ENCODE data around the gene CEBPZOS. TPM values are rescaled to one million over a fixed set of nuclear protein-coding genes. Genes with fewer than 3 reads are reported as not detected.

Gene CEBPZOS
- total RNA-seq (2021; ENCODE audit: unreplicated experiment) (46.8 TPM), Bru-seq, nascent RNA (percentile 86 among the genes with signal in this experiment), BruChase-seq, experiment 1, labeled RNA remaining after a 6-hour chase (percentile 94 among the genes with signal in this experiment), BruChase-seq, experiment 2, labeled RNA remaining after a 2-hour chase (percentile 89 among the genes with signal in this experiment)
- polyA plus RNA-seq (2012): 21.6 and 37.0 TPM in 2 replicates
- long read RNA-seq, transcript CEBPZOS-204 (5 exons, 3,158 nt): major isoform, 9 of 34 reads
- long read RNA-seq, partial matches to known transcripts: 2 of 34 reads
- long read RNA-seq, other reads (novel, unspliced or antisense): 22 of 34 reads

GRCh38 chr2:37196320-37197195 lies at the start of gene CEBPZOS:
Gene CEBPZOS, plus strand, starts transcription at chr2:37196496. Its CDS starts 3,209 bp downstream, at chr2:37199705.
- CTCF ChIA-PET: no interaction called here
- H3K4me1 ChIP-seq (ENCODE audit: control insufficient read depth in 1 of 2, insufficient read depth in 2 of 2, low read length in 2 of 2): peaks cover 7 to 17% of the 10 kb centered on the region in 2 experiments; a peak in 3 of 4 replicates
- peak within 1 kb of the TSS; percentile 76 for H3K4me2 ChIP-seq (ENCODE audit: low read length)
- no peaks in the 10 kb centered on the region for H3K27me3 ChIP-seq (ENCODE audit: insufficient read depth, low read length)
- H3K9me3 ChIP-seq (ENCODE audit: control insufficient read depth in 1 of 2, insufficient read depth in 1 of 2, low read depth in 1 of 2, low read length in 2 of 2): no peaks in the 10 kb centered on the region
- H3K9me2 ChIP-seq (ENCODE audit: insufficient read depth): no peaks in the 10 kb centered on the region
- peak; percentile 62 for DNase-seq (ENCODE audit: low read depth, low spot score)
- POLR2A ChIA-PET: no interaction called here
- peaks cover 10% of the 10 kb centered on the region in 2 experiments; a peak in 3 of 4 replicates for H3K36me3 ChIP-seq (ENCODE audit: control insufficient read depth in 1 of 2, insufficient read depth in 2 of 2, low read length in 2 of 2)
- H2AFZ ChIP-seq (ENCODE audit: low read depth, low read length, poor library complexity, severe bottlenecking): peak within 1 kb of the TSS; percentile 95
- peak; percentile 69 for TF ChIP-seq POLR2A (IDR thresholded peaks at IDR 0.05; ENCODE audit: borderline replicate concordance, extremely low read depth, insufficient read depth, insufficient read length)
- no peak for TF ChIP-seq CTCF (IDR thresholded peaks at IDR 0.05 in 2 of 3, conservative IDR thresholded peaks at IDR 0.05 in 1 of 3; ENCODE audit: borderline replicate concordance in 1 of 3, insufficient read depth in 1 of 3, low read depth in 2 of 3, low read length in 2 of 3)
- peak; percentile 38 for TF ChIP-seq SP1 (IDR thresholded peaks at IDR 0.05; ENCODE audit: low read depth)
- peak; percentile 98 for TF ChIP-seq POLR2AphosphoS5 (IDR thresholded peaks at IDR 0.05; ENCODE audit: low read depth, low read length)
- TF ChIP-seq ZFX (IDR thresholded peaks at IDR 0.05): peak; percentile 97
- peak; percentile 80 for TF ChIP-seq MAX (IDR thresholded peaks at IDR 0.05)
- peak; percentile 83 for TF ChIP-seq SIN3A (IDR thresholded peaks at IDR 0.05; ENCODE audit: low read depth)
- TF ChIP-seq SRF (IDR thresholded peaks at IDR 0.05; ENCODE audit: low read depth): no peak
- peak; percentile 81 for TF ChIP-seq EGR1 (IDR thresholded peaks at IDR 0.05; ENCODE audit: low read depth)
- intact Hi-C loops (cut with micrococcal nuclease): no loop called here
- H3K4me3 ChIP-seq (replicated peaks in 1 of 2; ENCODE audit: low read depth in 1 of 2, low read length in 2 of 2): peak within 1 kb of the TSS; percentile 79 to 91
- peak within 1 kb of the TSS; percentile 81 for H3K9ac ChIP-seq (ENCODE audit: low read length)
- H3K27ac ChIP-seq (ENCODE audit: low read depth, low read length): peak within 1 kb of the TSS; percentile 81
- RAD21 ChIA-PET (ENCODE audit: low non-redundant PET in 1 of 2, low total read pairs in 2 of 2, uncharacterized antibody in 2 of 2, unreplicated experiment in 2 of 2): no interaction called here
- H3K79me2 ChIP-seq (ENCODE audit: insufficient read depth, low read length): peaks cover 52% of the 10 kb centered on the region
- no TSS peak for BruUV-seq (replicated peaks)
- ATAC-seq: peak; percentile 83
- no peaks in the 10 kb centered on the region for H4K20me1 ChIP-seq (ENCODE audit: insufficient read depth)
